Right renal pelvis (tissue), 4 donors: ENCODE results near the gene KDM7A. TPM values are rescaled to one million over a fixed set of nuclear protein-coding genes. Genes with fewer than 3 reads are reported as not detected.
A peak's percentile ranks its signal among the peaks of the same experiment; 100 is the strongest.

Experiments used
- DNase-seq, 4 donors: peaks; one replicate each; pipeline ENCODE4 v3.0.0-alpha.2; 2013; ENCODE audit warnings: low read depth in 4 of 4, low spot score in 3 of 4, missing footprints in 1 of 4
- polyA plus RNA-seq, 4 donors: library from polyadenylated mRNA; unstranded; fragments of 120-200 nt; gene quantifications; one replicate each; pipeline ENCODE4 v1.2.1, GENCODE V29; 2013; ENCODE audit not compliant: insufficient read length in 4 of 4

KDM7A gene
- polyA plus RNA-seq, 4 donors = 11.7 to 15.4 (median 12.8) TPM

- no peak for DNase-seq
Observed at GRCh38 chr7:140085447-140085846, 91.3 kb downstream of the KDM7A start.

- DNase-seq = no peak
Observed at GRCh38 chr7:140084972-140085371, 91.8 kb downstream of the KDM7A start.

- DNase-seq = no peak
Observed at GRCh38 chr7:140084142-140084655, 92.6 kb downstream of the KDM7A start.

- no peak for DNase-seq
Observed at GRCh38 chr7:140082770-140083169, 94.0 kb downstream of the KDM7A start.

- DNase-seq = no peak
Observed at GRCh38 chr7:140081774-140082425, 94.9 kb downstream of the KDM7A start.

GRCh38 chr7:140080919-140081318, 95.9 kb downstream of the KDM7A start:
- DNase-seq = no peak

- DNase-seq = no peak
Observed at GRCh38 chr7:140079121-140079536, 97.7 kb downstream of the KDM7A start.

GRCh38 chr7:140078392-140078791, 98.4 kb downstream of the KDM7A start:
- DNase-seq = no peak

GRCh38 chr7:140074780-140075179, 102.0 kb downstream of the KDM7A start:
- DNase-seq = no peak

- DNase-seq = no peak
Observed at GRCh38 chr7:140070546-140070945, 106.2 kb downstream of the KDM7A start.

GRCh38 chr7:140069298-140069949, 107.4 kb downstream of the KDM7A start:
- DNase-seq = no peak

- no peak for DNase-seq
Observed at GRCh38 chr7:140068033-140068432, 108.8 kb downstream of the KDM7A start.

GRCh38 chr7:140067052-140067451, 109.7 kb downstream of the KDM7A start:
- no peak for DNase-seq

GRCh38 chr7:140062528-140063299, 114.1 kb downstream of the KDM7A start, which contains the start of gene PARP12:
PARP12 (minus strand) TSS chr7:140062951; CDS start chr7:140062847, 104 bp downstream.
- DNase-seq = peak; percentile 61 to 64 (median 63)

- DNase-seq = no peak
Observed at GRCh38 chr7:140062118-140062527, 114.7 kb downstream of the KDM7A start.

GRCh38 chr7:140061607-140061930, 115.2 kb downstream of the KDM7A start:
- no peak for DNase-seq

- no peak for DNase-seq
Observed at GRCh38 chr7:140060788-140061606, 115.8 kb downstream of the KDM7A start.

GRCh38 chr7:140060243-140060630, 116.5 kb downstream of the KDM7A start:
- no peak for DNase-seq

GRCh38 chr7:140059273-140060242, 117.2 kb downstream of the KDM7A start:
- DNase-seq = no peak
